ENCODE data around the gene L2HGDH.
A peak's percentile ranks its signal among the peaks of the same experiment; 100 is the strongest.

L2HGDH gene

DNA sequence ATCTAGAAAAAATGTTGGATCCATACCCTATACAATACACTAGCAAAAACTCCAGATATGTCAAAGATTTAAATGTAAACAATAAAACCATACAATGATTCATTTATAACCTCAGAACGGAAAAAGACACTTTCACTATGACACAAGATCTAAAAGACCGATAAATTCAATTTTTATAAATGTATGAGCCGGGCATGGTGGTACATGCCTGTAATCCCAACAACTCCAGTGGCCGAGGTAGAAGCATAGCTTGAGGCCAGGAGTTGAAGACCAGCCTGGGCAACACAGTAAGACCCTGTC, 78.1 kb downstream of the L2HGDH start:
- no peak for DNase-seq (ENCODE audit: low read depth, low spot score)
- no peak overlapping the region for H3K4me3 ChIP-seq (ENCODE audit: low read depth, low read length)
- TF ChIP-seq, protein P1, sequence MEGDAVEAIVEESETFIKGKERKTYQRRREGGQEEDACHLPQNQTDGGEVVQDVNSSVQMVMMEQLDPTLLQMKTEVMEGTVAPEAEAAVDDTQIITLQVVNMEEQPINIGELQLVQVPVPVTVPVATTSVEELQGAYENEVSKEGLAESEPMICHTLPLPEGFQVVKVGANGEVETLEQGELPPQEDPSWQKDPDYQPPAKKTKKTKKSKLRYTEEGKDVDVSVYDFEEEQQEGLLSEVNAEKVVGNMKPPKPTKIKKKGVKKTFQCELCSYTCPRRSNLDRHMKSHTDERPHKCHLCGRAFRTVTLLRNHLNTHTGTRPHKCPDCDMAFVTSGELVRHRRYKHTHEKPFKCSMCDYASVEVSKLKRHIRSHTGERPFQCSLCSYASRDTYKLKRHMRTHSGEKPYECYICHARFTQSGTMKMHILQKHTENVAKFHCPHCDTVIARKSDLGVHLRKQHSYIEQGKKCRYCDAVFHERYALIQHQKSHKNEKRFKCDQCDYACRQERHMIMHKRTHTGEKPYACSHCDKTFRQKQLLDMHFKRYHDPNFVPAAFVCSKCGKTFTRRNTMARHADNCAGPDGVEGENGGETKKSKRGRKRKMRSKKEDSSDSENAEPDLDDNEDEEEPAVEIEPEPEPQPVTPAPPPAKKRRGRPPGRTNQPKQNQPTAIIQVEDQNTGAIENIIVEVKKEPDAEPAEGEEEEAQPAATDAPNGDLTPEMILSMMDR (IDR thresholded peaks at IDR 0.05; ENCODE audit: insufficient read depth, low read length, missing control alignments): no peak
- ChIA-PET POLR2A (no interaction called here), CTCF (no interaction called here)

DNA sequence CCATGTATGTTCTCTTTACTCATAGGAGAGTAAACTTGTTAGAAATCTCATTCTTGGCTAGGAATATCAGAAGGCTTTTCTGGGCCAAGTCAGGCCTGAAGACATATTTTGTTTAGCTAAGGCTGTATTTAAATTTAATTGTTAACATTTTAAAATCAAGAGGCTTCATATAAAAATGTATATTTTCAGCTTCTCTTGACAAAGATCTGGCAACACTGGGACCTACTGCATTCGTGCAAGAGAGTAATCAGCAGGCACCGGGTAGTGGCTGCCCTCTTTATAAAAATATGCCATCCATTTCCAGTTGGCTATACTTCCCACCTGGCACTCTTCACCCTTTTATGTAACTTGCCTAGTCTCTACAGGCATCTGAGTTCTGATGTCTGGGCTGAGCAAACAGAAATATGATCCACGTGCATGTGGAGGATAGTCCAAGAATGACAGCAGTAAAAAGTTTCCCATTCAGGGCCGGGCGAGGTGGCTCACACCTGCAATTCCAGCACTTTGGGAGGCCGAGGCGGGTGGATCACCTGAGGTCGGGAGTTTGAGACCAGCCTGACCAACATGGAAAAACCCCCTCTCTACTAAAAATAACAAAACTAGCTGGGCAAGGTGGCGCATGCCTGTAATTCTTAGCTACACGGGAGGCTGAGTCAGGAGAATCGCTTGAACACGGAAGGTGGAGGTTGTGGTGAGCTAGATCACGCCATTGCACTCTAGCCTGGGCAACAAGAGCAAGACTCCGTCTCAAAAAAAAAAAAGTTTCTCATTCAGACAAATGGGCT, 78.7 kb downstream of the L2HGDH start:
- TF ChIP-seq, protein P1 (IDR thresholded peaks at IDR 0.05; ENCODE audit: insufficient read depth, low read length, missing control alignments): no peak
- H3K4me3 ChIP-seq (ENCODE audit: low read depth, low read length): no peak overlapping the region
- DNase-seq (ENCODE audit: low read depth, low spot score): no peak
- CTCF ChIA-PET: interaction anchor here (1.2 to 1.3 kb wide), 3 partner anchors 9 to 372 kb away, joined by 3 to 5 read pairs (median 4); no protein-coding TSS in a partner anchor
- POLR2A ChIA-PET: no interaction called here

- CTCF ChIA-PET: interaction anchor here (1.2 to 1.3 kb wide), 3 partner anchors 10 to 371 kb away, joined by 3 to 5 read pairs (median 4); no protein-coding TSS in a partner anchor
- TF ChIP-seq, protein P1 (IDR thresholded peaks at IDR 0.05; ENCODE audit: insufficient read depth, low read length, missing control alignments): no peak
- POLR2A ChIA-PET: interaction anchor here (1.2 kb wide), 1 partner anchor 370 kb away, joined by 4 read pairs; no protein-coding TSS in a partner anchor
- H3K4me3 ChIP-seq (ENCODE audit: low read depth, low read length): peak overlapping the region; percentile 85
- no peak for DNase-seq (ENCODE audit: low read depth, low spot score)
Observed at GRCh38 chr14:50232276-50232642, 79.8 kb downstream of the L2HGDH start.

DNA sequence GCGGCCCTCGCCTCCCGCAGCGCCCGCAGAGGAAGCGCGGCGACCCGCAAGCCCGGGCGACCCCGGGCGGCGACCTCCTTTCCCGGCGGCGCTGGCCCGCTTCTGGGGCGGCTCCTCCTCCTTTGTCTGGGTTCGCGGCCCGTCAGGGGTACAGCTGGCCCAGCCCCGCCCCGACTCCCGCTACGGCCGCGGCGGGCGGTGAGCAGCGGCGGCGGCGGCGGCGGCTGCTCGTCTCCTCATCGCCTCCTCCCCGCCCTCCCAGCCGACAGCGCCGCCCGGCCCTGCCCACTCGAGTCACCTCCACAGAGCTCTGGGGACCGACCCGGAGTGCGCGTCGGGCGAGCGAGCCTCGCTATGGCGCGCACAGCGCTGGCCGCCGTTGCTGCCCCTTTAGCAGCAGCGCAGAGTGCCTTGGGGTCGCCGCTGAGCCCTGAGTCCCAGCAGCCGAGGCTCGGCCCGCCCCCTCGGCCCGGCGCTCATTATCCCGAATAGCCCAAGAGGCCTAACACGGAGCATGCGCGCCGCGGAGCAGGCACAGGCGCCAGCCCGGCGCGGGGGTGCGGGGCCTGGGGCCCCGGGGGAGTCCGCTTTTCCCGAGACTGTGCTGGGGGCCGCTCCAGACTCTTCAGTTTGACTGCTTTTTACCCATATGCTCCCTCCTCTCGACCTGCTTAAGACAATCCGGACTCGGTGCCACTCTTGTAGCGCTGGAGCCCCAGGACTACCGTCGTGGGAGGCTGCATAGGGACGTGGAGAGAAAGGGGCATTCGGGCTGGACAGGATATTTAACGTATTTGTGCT, 80.4 kb downstream of the L2HGDH start, which contains the start of gene SOS2:
TSS of gene SOS2 (minus strand) at position 104 of the 801 bp plus-strand sequence. CDS start 295 bp downstream, outside the sequence.
- TF ChIP-seq, protein P1 (IDR thresholded peaks at IDR 0.05; ENCODE audit: insufficient read depth, low read length, missing control alignments): no peak
- ChIA-PET CTCF (interaction anchor here (0.8 to 1.3 kb wide), 3 partner anchors 18 to 380 kb away, joined by 3 to 5 read pairs (median 4); no protein-coding TSS in a partner anchor), POLR2A (interaction anchor here (0.7 to 1.2 kb wide), 2 partner anchors 54 to 370 kb away, joined by 3 to 4 read pairs; no protein-coding TSS in a partner anchor)
- H3K4me3 ChIP-seq (ENCODE audit: low read depth, low read length): peak within 1 kb of the TSS; percentile 85
- DNase-seq (ENCODE audit: low read depth, low spot score): no peak

GRCh38 chr14:50230701-50231474, 81.1 kb downstream of the L2HGDH start:
- peak overlapping the region; percentile 85 for H3K4me3 ChIP-seq (ENCODE audit: low read depth, low read length)
- TF ChIP-seq, protein P1 (IDR thresholded peaks at IDR 0.05; ENCODE audit: insufficient read depth, low read length, missing control alignments): no peak
- ChIA-PET POLR2A (interaction anchor here (0.7 to 1.2 kb wide), 2 partner anchors 53 to 369 kb away, joined by 3 to 4 read pairs; no protein-coding TSS in a partner anchor), CTCF (interaction anchor here (0.8 kb wide), 1 partner anchor 380 kb away, joined by 3 read pairs; no protein-coding TSS in a partner anchor)
- no peak for DNase-seq (ENCODE audit: low read depth, low spot score)

Data from AG04449 (cell line).